Measurements from ENCODE around the gene PAX5.

Gene PAX5

DNA sequence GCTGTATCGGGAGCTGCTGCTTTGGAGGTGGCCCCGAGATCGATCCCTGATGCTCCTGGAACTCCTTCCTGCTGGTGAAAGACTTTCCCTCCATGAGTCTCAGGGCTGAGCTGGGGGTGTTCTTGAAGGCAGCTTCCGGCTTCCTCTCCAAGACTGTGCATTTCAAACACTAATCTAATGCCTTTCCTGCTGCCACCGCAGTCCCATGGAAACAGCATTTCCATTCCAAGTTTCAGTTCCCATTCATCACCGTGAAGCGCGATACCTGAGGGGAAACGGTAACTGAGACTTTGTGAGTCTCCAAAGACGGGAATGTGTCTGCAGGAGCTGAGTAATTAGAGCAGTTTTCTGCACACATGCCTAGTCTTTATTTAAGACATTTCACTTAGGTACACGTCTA lies 230.1 kb downstream of the PAX5 start:
- no peak for DNase-seq (ENCODE audit: low spot score)

DNA sequence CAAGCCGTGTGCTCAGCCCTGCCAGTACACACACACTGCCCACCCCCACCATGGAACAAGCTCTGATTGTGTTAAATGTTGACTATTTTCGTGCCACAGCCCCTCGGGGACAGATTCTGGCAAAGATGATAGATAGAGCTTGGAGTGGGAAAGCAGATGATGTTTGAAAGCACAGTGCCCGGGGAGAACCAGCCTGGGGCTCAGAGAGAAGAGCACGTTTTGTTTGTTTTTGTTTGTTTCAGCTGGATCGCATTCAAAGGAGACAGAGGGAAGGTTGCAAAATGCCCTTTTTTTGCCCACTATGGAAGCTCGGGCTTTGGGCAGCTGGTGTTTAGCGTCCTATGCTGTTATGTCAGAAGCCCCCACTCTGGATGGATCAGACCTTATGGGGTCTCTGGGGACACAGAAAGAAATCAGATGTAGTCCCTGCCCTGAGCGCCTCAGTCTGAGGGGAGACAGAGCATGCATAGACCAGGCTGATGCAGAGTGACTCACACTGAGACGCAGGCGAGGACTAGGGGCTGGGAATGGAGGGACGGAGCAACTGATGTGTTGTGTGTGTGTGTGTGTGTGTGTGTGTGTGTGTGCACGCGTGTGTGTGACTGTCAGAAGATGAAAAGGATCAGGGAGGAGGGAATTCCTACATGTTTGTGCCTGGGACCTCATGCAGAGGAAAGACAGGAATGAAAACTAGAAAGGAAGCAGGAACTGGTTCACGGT lies 231.7 kb downstream of the PAX5 start:
- no peak for DNase-seq (ENCODE audit: low spot score)

DNA sequence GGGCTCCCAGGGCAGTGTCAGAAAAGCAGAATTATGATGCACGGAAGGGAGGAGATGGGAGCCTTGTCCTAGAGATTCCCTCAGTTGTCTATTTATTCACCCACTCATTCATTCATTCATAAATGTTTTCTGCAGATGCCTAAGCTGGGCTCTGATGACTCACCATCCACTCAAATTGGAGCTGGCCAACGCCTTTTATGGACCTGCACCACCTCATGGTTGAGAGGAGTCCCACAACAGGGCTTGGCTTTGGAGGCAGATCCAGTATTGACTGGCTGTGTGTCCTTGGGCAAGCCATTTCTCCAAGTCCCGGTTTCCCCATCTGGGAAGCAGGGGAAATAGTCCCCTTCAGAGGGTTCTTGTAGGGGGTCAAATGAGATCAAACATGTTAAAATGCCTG lies 233.6 kb downstream of the PAX5 start:
- DNase-seq (ENCODE audit: low spot score) = no peak

DNA sequence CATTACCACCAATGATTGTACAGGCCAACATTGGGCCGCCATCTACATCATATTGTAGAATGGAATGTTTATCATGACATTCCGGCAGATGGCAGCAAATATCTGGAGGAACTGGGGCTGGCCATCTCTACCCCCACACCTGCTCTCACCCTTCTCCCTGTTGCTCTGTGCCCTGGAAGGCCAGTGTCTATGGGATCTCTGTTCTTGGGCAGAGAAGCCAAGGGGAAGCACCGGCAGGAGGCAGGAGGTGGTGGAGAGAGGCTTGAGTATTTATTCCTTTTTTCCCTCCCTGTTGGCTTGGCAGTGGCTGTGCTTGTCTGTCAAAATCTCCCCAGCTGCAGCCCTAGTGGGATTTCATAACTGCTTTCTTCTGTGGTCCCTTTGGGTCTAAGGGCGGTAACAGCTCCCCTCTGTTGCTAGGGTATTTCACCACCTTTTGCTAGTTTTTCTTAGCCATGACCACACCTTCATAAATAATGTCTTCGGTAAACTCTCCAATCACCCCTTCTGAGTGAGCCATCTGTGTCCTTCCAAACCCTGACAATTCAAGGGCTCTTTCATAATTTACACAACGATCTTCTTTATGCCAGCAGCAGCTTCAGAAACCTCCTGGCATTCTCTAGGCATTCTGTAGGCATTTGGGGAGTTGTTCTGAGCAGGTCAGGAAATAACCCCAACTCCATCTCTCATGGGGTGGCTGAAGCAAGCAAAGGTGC lies 235.6 kb downstream of the PAX5 start:
- peak; percentile 79 for DNase-seq (ENCODE audit: low spot score)

DNA sequence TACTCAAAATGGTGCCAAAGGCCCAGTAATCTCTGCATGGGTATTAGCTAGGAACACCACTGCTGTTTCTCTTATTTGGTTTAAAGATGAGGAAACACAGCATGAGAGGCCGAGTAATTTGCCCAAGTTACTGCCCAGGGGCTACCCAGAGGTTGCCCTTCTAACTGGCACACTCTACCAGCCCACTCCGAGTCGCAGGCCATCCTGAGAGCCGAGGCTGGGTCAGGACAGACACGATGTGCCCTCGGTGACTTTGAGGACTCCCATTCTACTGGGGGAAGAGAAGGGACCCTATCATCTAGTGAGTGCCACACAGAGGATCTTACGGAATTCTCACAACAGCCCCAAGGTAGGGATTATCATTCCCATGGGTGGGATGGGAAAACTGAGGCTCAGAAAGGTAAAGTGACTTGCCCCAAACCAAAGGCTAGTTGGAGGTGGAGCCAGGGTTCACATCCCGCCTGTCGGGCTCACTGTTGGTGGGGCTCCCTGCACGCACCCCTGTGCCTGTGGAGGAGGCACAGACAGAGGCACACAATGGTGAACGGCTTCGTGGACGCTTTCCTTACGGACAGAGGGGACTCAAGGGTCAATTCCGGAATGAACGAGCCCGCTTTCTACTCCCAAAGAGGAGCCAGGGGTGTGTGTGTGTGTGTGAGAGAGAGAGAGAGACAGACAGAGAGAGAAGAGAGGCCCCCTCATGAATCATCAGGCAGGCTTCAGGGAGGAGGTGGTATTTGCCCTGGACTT lies 236.4 kb downstream of the PAX5 start:
- DNase-seq (ENCODE audit: low spot score) = no peak

DNA sequence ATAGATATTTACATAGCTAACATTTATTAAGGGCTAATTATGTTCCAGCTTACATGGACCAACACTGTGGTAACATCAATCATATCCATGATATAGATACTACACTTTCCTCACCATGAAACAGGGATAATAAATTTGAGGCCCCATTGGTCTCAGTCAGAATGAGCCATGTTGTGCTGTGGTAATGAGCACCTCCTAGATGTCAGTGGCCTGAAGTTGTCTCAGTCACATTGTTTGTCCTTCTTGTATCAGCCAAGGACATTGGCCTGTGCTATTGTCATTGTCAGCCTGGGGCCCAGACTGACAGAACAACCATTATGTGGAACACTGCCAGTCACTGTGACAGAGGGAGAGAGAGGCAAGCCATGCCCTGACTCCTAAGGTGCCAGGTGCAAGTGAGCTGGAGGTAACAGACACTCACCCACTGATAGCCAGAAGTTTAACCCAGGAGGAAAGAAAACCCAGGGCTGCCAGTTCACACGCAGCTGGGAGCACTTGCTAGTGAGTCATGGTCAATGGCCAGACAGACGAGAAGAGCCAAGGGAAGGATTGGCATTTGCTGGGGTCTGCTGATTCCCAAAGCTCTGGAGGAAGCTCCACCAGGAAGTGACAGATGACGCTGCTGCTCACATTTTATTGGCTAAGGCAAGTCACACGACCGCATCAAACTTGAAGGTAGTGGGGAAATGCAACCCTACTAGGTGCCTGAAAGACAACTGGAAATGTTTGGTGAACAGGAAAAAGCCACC lies 237.2 kb downstream of the PAX5 start:
- DNase-seq (ENCODE audit: low spot score) = no peak

DNA sequence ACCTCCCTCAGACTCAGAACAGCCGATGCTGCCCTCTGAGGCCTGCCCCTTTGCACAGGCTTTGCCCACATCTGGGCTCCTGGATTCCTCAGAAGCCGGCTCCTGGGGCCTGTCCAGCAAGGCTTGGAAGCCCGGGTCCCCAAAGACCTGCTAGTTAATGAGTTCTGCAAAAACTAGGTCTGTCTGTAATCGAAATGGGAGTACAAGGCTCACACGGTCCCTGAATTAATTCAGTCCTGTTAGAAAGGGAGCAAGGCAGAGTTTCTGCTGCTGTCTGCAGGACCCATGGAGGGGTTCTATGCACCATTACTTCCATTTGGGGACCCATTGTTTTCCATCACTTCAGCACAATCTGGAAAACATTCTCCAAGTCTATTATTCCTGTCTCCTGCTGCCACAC lies 239.6 kb downstream of the PAX5 start:
- no peak for DNase-seq (ENCODE audit: low spot score)

DNA sequence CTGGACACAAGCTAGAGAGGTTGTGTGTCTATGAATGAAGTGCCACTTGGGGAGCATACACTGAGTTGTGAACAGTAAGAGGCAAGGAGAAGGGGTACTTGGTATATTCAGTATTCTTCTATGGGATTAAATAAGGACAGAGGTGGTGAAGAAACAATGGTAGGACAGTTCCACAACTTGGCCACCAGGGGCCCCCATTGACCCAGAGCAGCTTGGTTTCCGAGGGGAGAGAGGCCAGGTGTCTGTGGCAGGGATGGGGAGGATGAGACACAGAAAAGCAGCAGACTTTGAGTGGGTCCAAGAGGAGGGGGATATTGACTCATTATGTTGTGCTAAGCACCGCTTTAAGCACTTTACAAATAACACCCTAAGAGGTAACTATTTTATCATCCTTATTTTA lies 240.8 kb downstream of the PAX5 start:
- DNase-seq (ENCODE audit: low spot score) = no peak

DNA sequence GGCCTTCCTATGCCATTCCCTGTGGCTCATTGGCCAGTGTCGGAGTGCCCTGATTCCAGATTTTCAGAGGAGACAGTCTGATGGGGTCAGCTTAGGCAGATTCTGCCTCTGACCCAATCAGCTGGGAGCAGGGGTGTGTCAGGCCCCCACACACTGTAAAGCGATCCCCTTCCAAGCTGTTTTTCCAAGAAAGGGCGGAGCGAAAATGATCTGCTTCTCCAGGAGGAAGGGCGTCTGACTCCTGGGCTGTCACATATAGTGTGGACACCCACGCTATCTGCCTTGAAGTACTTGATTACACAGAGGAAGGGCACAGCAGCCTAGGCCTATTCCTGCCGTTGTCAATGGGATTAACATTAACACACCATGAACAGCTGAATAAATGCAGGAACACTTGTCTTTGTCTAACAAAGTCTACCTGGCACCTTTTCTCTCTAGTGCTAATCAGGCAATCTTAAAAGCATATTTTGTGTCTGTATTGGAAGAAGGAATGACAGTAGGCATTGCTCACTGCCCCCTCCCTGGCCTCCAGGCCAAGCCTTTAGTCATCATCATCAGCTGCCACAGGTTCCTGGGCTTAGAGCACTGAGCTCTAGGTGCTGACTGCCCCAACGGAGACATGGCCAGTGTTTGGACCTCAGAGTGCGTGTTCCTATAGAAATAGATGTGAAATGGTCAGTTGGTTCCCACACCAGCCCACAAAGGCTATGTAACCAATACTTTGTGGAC lies 242.7 kb downstream of the PAX5 start:
- no peak for DNase-seq (ENCODE audit: low spot score)

DNA sequence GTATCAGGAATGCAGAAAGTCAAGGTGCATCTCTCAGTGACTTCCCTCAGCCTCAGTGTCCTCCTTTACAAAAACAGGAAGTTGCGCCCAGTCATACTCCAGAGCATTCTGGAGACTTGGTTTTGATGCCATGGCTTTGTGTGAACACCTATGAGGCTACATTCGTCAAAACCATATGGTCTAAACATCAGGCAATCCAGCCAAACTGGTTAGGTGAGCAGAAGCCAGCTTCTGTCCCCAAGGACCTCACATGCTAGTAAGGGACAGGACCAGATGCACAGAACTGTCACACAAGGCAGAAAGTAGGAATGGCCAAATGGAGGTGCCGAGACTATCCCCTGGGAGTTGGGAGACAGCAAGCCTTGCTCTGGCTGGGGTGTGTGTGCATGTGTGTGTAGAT lies 244.2 kb downstream of the PAX5 start:
- DNase-seq (ENCODE audit: low spot score) = no peak

DNA sequence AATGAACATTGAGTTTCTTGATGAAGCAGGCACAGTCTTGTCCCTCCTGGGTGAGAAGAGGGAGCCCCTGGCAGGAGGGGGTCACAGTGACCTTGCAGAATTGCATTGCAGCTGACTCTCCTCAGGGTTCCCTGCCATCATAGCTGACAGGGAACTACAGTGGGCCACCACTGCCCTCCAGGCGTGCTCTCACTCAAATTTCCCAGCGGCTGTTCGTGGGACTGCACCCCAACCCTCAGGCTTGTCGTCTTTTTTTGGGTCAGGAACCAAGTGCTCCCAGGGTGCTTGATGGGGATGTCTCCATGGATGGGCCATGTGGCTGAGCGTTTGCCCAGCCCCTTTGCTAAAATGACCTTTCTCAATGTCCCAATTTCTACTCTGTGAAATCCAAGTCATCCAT lies 245.5 kb downstream of the PAX5 start:
- DNase-seq (ENCODE audit: low spot score) = no peak

DNA sequence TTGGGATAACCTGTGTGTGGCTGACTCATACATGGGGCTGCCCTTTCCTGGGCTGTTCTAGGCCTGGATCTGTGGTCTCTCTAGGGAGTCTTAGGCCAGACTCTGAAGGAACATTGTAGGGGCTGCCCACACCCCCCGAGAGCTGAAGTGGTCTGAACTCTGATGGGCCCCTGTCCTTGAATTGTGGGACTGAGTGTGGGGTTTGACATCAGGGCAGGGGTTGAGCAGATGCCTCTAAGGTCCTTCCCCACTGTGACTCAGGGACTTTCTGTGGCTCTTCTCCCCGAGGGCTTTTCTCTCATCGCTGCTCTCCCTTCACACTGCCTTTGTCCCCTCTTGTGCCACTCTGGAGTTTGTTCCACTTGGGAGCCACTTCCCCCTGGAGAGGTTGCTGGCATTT lies 246.4 kb downstream of the PAX5 start:
- no peak for DNase-seq (ENCODE audit: low spot score)
